ENCODE data around the gene ZNF491.
A peak's percentile ranks its signal among the peaks of the same experiment; 100 is the strongest.
"Not testable (repeated sequence)": the region's sequence is repeated elsewhere in the genome, so short reads cannot be mapped to it uniquely, and the experiment has no call there.

Gene ZNF491

DNA sequence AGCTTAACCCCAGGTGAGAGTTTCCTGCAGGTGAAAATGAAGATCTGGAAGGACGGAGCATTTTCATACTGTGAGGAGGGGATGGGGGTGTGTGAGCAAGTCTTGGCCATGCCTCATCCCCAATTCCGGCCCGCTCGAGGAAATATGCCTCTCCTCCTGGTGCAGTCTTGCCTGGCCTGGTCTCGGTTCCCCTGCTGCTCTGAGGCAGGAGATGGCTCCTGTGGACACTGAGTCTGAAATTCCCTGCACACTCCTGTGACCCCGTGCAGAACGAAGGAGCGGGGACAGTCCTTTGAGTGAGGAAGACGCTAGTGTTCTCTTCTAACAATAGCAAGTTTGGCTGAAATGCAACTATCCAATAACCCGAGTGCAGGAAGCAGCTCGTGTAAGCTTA is 49.9 kb downstream of the ZNF491 start (continued):
- TF ChIP-seq ZNF169 (tag by site-specific recombination; IDR thresholded peaks at IDR 0.05) (no peak), ZNF423 (tag by site-specific recombination; IDR thresholded peaks at IDR 0.05) (no peak), ZNF623 (tag by site-specific recombination; IDR thresholded peaks at IDR 0.05) (no peak), ZNF214 (tag by site-specific recombination; IDR thresholded peaks at IDR 0.05; ENCODE audit: borderline replicate concordance) (no peak), ZNF560 (tag by site-specific recombination; IDR thresholded peaks at IDR 0.05; ENCODE audit: borderline replicate concordance) (no peak), ZNF664 (tag by site-specific recombination; IDR thresholded peaks at IDR 0.05) (no peak), KLF7 (tag by site-specific recombination; IDR thresholded peaks at IDR 0.05; ENCODE audit: borderline replicate concordance) (no peak), ZNF530 (tag by site-specific recombination; IDR thresholded peaks at IDR 0.05; ENCODE audit: low read depth) (no peak), ZNF621 (tag by site-specific recombination; IDR thresholded peaks at IDR 0.05) (no peak), MEIS1 (CRISPR knock-in tag; IDR thresholded peaks at IDR 0.05; ENCODE audit: borderline replicate concordance) (no peak)
- TF ChIP-seq, protein P1, sequence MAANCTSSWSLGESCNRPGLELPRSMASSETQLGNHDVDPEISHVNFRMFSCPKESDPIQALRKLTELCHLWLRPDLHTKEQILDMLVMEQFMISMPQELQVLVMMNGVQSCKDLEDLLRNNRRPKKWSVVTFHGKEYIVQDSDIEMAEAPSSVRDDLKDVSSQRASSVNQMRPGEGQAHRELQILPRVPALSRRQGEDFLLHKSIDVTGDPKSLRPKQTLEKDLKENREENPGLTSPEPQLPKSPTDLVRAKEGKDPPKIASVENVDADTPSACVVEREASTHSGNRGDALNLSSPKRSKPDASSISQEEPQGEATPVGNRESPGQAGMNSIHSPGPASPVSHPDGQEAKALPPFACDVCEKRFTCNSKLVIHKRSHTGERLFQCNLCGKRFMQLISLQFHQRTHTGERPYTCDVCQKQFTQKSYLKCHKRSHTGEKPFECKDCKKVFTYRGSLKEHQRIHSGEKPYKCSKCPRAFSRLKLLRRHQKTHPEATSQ (tag by site-specific recombination; IDR thresholded peaks at IDR 0.05), result no peak
- TF ChIP-seq, protein P2, sequence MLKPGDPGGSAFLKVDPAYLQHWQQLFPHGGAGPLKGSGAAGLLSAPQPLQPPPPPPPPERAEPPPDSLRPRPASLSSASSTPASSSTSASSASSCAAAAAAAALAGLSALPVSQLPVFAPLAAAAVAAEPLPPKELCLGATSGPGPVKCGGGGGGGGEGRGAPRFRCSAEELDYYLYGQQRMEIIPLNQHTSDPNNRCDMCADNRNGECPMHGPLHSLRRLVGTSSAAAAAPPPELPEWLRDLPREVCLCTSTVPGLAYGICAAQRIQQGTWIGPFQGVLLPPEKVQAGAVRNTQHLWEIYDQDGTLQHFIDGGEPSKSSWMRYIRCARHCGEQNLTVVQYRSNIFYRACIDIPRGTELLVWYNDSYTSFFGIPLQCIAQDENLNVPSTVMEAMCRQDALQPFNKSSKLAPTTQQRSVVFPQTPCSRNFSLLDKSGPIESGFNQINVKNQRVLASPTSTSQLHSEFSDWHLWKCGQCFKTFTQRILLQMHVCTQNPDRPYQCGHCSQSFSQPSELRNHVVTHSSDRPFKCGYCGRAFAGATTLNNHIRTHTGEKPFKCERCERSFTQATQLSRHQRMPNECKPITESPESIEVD (tag by site-specific recombination; IDR thresholded peaks at IDR 0.05), result no peak

DNA sequence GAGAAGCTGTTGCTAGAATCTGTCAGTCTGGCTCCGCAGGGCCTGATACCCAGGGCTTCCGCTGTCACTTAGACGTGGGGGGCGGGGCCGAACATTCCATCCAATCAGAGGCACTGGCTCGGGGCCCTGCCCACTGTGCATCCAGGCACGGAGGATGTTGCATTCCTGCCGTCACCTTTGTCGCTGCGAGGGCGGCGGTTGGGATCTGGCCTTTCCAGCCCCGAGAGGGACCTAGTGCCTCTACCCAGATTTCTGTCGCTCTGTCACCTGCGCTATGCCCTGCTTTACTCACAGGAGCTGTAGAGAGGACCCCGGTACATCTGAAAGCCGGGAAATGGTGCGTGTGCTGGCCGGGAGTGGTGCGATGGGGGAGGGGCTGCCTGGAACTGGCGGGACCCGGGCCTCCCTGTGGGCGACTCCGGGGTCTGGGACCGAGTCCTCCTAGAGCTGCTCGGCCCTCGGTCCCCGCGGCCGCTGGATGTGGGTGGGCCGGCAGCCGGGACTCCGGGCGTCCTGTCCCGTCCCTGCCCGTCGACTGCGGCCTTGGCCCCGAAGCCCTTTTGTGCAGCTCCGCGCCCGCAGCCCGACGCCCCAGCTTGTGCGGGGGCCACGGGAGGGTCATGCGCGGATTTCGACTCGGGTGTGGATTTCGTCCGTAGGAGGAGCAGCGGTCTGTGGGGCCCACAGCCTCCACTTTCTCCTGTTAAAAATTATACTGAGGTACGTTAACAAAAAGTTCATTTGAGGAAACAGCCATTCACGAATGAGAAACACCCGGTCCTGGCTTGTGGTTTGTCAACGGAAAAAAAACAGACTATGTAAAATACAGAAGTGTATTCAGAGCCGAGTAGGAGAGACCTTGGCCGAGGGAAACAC is 50.5 kb downstream of the ZNF491 start, which contains the start of gene ZNF439:
Gene ZNF439 (plus strand): TSS at position 133 of the 876 bp plus-strand sequence. CDS start 142 bp downstream, at position 275.
- no peaks in the 10 kb centered on the region for H3K36me3 ChIP-seq (ENCODE audit: control insufficient read depth in 2 of 2, insufficient read depth in 1 of 2, low read length in 2 of 2)
- ChIA-PET POLR2A (interaction anchor here (0.6 to 1.1 kb wide), 3 partner anchors 35 to 160 kb away, joined by 3 read pairs; partner anchors contain the start of gene ZNF440), CTCF (interaction anchor here (0.7 kb wide), 1 partner anchor 464 kb away, joined by 3 read pairs; no protein-coding TSS in a partner anchor)
- no peak within 1 kb of the TSS for H3K27ac ChIP-seq (ENCODE audit: extremely low read depth, low read depth, low read length)
- no peak for TF ChIP-seq ZNF302 (tag by site-specific recombination; IDR thresholded peaks at IDR 0.05; ENCODE audit: low read depth)
- TF ChIP-seq ZNF548 (tag by site-specific recombination; IDR thresholded peaks at IDR 0.05), result no peak
- no peak for TF ChIP-seq TRIM28 (IDR thresholded peaks at IDR 0.05; ENCODE audit: borderline replicate concordance, low read length)
- TF ChIP-seq ZNF629 (tag by site-specific recombination; IDR thresholded peaks at IDR 0.05), result no peak
- TF ChIP-seq ZNF366 (tag by site-specific recombination; conservative IDR thresholded peaks at IDR 0.05), result no peak
- no peak for TF ChIP-seq SETDB1 (IDR thresholded peaks at IDR 0.05; ENCODE audit: insufficient read length, low read length)
- TF ChIP-seq ZBTB21 (tag by site-specific recombination; IDR thresholded peaks at IDR 0.05), result no peak
- no peak for TF ChIP-seq ZNF140 (tag by site-specific recombination; IDR thresholded peaks at IDR 0.05)
- TF ChIP-seq ZBTB1 (tag by site-specific recombination; IDR thresholded peaks at IDR 0.05), result no peak
- no peak for TF ChIP-seq YY2 (tag by site-specific recombination; IDR thresholded peaks at IDR 0.05)
- TF ChIP-seq ZNF560 (tag by site-specific recombination; IDR thresholded peaks at IDR 0.05; ENCODE audit: borderline replicate concordance), result no peak
- no peak for TF ChIP-seq ZNF549 (tag by site-specific recombination; IDR thresholded peaks at IDR 0.05)
- no peak for TF ChIP-seq ZNF274 (IDR thresholded peaks at IDR 0.05; ENCODE audit: low read length)
- no peak for TF ChIP-seq ZNF274 (tag by site-specific recombination; IDR thresholded peaks at IDR 0.05; ENCODE audit: borderline replicate concordance)
- TF ChIP-seq, protein P3, sequence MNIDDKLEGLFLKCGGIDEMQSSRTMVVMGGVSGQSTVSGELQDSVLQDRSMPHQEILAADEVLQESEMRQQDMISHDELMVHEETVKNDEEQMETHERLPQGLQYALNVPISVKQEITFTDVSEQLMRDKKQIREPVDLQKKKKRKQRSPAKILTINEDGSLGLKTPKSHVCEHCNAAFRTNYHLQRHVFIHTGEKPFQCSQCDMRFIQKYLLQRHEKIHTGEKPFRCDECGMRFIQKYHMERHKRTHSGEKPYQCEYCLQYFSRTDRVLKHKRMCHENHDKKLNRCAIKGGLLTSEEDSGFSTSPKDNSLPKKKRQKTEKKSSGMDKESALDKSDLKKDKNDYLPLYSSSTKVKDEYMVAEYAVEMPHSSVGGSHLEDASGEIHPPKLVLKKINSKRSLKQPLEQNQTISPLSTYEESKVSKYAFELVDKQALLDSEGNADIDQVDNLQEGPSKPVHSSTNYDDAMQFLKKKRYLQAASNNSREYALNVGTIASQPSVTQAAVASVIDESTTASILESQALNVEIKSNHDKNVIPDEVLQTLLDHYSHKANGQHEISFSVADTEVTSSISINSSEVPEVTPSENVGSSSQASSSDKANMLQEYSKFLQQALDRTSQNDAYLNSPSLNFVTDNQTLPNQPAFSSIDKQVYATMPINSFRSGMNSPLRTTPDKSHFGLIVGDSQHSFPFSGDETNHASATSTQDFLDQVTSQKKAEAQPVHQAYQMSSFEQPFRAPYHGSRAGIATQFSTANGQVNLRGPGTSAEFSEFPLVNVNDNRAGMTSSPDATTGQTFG (tag by site-specific recombination; IDR thresholded peaks at IDR 0.05; ENCODE audit: borderline replicate concordance), result no peak
- TF ChIP-seq, protein P4, sequence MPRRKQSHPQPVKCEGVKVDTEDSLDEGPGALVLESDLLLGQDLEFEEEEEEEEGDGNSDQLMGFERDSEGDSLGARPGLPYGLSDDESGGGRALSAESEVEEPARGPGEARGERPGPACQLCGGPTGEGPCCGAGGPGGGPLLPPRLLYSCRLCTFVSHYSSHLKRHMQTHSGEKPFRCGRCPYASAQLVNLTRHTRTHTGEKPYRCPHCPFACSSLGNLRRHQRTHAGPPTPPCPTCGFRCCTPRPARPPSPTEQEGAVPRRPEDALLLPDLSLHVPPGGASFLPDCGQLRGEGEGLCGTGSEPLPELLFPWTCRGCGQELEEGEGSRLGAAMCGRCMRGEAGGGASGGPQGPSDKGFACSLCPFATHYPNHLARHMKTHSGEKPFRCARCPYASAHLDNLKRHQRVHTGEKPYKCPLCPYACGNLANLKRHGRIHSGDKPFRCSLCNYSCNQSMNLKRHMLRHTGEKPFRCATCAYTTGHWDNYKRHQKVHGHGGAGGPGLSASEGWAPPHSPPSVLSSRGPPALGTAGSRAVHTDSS (tag by site-specific recombination; IDR thresholded peaks at IDR 0.05), result no peak
- no peak for TF ChIP-seq ZNF664 (tag by site-specific recombination; IDR thresholded peaks at IDR 0.05)
- H3K4me3 ChIP-seq (ENCODE audit: low read depth, low read length), result peak within 1 kb of the TSS; percentile 39
- no peaks in the 10 kb centered on the region for H3K4me1 ChIP-seq (ENCODE audit: control insufficient read depth, insufficient read depth, low read length)
- no peaks in the 10 kb centered on the region for H3K9me3 ChIP-seq (ENCODE audit: control insufficient read depth, insufficient read depth, low read depth, low read length)

DNA sequence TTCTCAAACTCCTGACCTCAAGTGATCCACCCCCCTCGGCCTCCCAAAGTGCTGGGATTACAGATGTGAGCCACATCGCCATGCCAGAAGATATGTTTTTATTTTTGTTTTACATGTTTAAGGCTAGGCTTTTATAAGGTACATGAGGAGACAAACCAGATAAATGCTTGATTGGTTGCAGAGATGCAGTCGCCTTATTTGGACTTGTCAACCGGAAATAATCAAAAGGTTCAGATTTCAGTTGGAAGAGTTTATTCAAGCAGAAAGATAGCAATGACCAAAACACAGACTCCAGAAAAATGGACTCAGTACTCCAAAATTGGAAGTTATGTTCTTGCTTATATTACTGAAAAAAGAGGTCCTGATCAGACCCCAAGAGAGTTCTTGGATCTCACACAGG is 52.0 kb downstream of the ZNF491 start:
- H3K27ac ChIP-seq (ENCODE audit: extremely low read depth, low read depth, low read length); H3K9me3 ChIP-seq (ENCODE audit: control insufficient read depth, insufficient read depth, low read depth, low read length); H3K4me1 ChIP-seq (ENCODE audit: control insufficient read depth, insufficient read depth, low read length); CTCF ChIA-PET; POLR2A ChIA-PET; H3K36me3 ChIP-seq (ENCODE audit: control insufficient read depth in 2 of 2, insufficient read depth in 1 of 2, low read length in 2 of 2); H3K4me3 ChIP-seq (ENCODE audit: low read depth, low read length): not testable (repeated sequence)
